Glutamatergic neuron (in vitro differentiated cells): ENCODE data around the gene ATL2. TPM values are rescaled to one million over a fixed set of nuclear protein-coding genes. Genes with fewer than 3 reads are reported as not detected.

ENCODE experiments used
- DNase-seq: peaks from one replicate; pipeline ENCODE4 v3.0.0; 2022
- H3K27ac Mint-ChIP-seq: one replicate; pipeline ENCODE4 v1.8.0; 2020; ENCODE audit warnings: mild to moderate bottlenecking, mixed read lengths, inconsistent platforms; ENCODE audit not compliant: unreplicated experiment
- H3K27me3 Mint-ChIP-seq: one replicate; pipeline ENCODE4 v1.8.0; 2020; ENCODE audit warnings: mild to moderate bottlenecking, moderate library complexity, mixed read lengths, inconsistent platforms; ENCODE audit not compliant: unreplicated experiment
- H3K36me3 Mint-ChIP-seq: one replicate; pipeline ENCODE4 v1.8.0; 2020; ENCODE audit warnings: mild to moderate bottlenecking, mixed read lengths, inconsistent platforms; ENCODE audit not compliant: unreplicated experiment
- H3K4me1 Mint-ChIP-seq: one replicate; pipeline ENCODE4 v1.8.0; 2020; ENCODE audit warnings: mild to moderate bottlenecking, low read depth, mixed read lengths, inconsistent platforms; ENCODE audit not compliant: unreplicated experiment
- H3K4me3 Mint-ChIP-seq: one replicate; pipeline ENCODE4 v1.8.0; 2020; ENCODE audit warnings: mild to moderate bottlenecking, mixed read lengths, inconsistent platforms; ENCODE audit not compliant: unreplicated experiment
- H3K9me3 Mint-ChIP-seq: one replicate; pipeline ENCODE4 v1.8.0; 2020; ENCODE audit warnings: mild to moderate bottlenecking, moderate library complexity, mixed read lengths, inconsistent platforms; ENCODE audit not compliant: unreplicated experiment
- CTCF ChIP-seq: fragments of 200-600 bp; sonication (generic); IDR thresholded peaks from one replicate; pipeline ENCODE4 v1.5.0; 2021; ENCODE audit not compliant: partially characterized antibody, unreplicated experiment
- total RNA-seq: library from RNA; stranded (reverse); fragmentation: NEBNext Ultra II Directional; extraction: Animal tissue kit (Norgen Biotek cat#: 25700); gene quantifications from one replicate; pipeline ENCODE4 v1.2.1, GENCODE V29; 2021; ENCODE audit not compliant: unreplicated experiment

Gene ATL2
- total RNA-seq, 1 donor from 2014 or later: 39.0 TPM

GRCh38 chr2:38374984-38375383 lies 2.1 kb downstream of the ATL2 start:
- no peak overlapping the region for H3K27ac Mint-ChIP-seq
- H3K27me3 Mint-ChIP-seq: peaks cover 7% of the 10 kb centered on the region
- no peak for DNase-seq
- H3K9me3 Mint-ChIP-seq: peaks cover 9% of the 10 kb centered on the region
- H3K4me1 Mint-ChIP-seq: peaks cover 17% of the 10 kb centered on the region
- peak overlapping the region; percentile 85 for H3K4me3 Mint-ChIP-seq
- no peaks in the 10 kb centered on the region for H3K36me3 Mint-ChIP-seq
- TF ChIP-seq CTCF: no peak

GRCh38 chr2:38371235-38371634 lies 5.8 kb downstream of the ATL2 start:
- H3K9me3 Mint-ChIP-seq: peaks cover 2% of the 10 kb centered on the region
- no peaks in the 10 kb centered on the region for H3K36me3 Mint-ChIP-seq
- peaks cover 9% of the 10 kb centered on the region for H3K4me1 Mint-ChIP-seq
- no peak overlapping the region for H3K4me3 Mint-ChIP-seq
- H3K27ac Mint-ChIP-seq: no peak overlapping the region
- no peaks in the 10 kb centered on the region for H3K27me3 Mint-ChIP-seq
- DNase-seq: no peak
- TF ChIP-seq CTCF: no peak

GRCh38 chr2:38370664-38371063 lies 6.4 kb downstream of the ATL2 start:
- Mint-ChIP-seq H3K9me3 (no peaks in the 10 kb centered on the region), H3K4me3 (no peak overlapping the region), H3K27ac (no peak overlapping the region), H3K27me3 (no peaks in the 10 kb centered on the region), H3K36me3 (no peaks in the 10 kb centered on the region), H3K4me1 (peaks cover 4% of the 10 kb centered on the region)
- no peak for DNase-seq
- no peak for TF ChIP-seq CTCF

GRCh38 chr2:38362232-38362631 lies 14.8 kb downstream of the ATL2 start:
- no peak overlapping the region for H3K27ac Mint-ChIP-seq
- no peaks in the 10 kb centered on the region for H3K9me3 Mint-ChIP-seq
- DNase-seq: no peak
- no peak for TF ChIP-seq CTCF
- no peak overlapping the region for H3K4me3 Mint-ChIP-seq
- H3K4me1 Mint-ChIP-seq: peaks cover 1% of the 10 kb centered on the region
- H3K27me3 Mint-ChIP-seq: no peaks in the 10 kb centered on the region
- no peaks in the 10 kb centered on the region for H3K36me3 Mint-ChIP-seq

- Mint-ChIP-seq H3K36me3 (no peaks in the 10 kb centered on the region), H3K27ac (no peak overlapping the region), H3K4me1 (peaks cover 1% of the 10 kb centered on the region), H3K9me3 (no peaks in the 10 kb centered on the region), H3K27me3 (no peaks in the 10 kb centered on the region), H3K4me3 (no peak overlapping the region)
- no peak for TF ChIP-seq CTCF
- DNase-seq: no peak
These were observed 16.9 kb downstream of the ATL2 start for GRCh38 chr2:38360177-38360576.
